SK-N-SH (cell line): Measurements from ENCODE around the gene SMARCA2.

Source experiments
- CTCF ChIP-seq: fragments of 200-600 bp; sonication (generic); IDR thresholded peaks from 2 replicates; pipeline ENCODE4 v1.6.1; 2017; ENCODE audit warnings: antibody characterized with exemption, mild to moderate bottlenecking, moderate library complexity
- FOXM1 ChIP-seq: IDR thresholded peaks from 2 replicates; pipeline ENCODE4 v1.4.0; 2012; ENCODE audit warnings: low read depth, mild to moderate bottlenecking
- USF1 ChIP-seq: IDR thresholded peaks from 2 replicates; pipeline ENCODE4 v1.4.0; 2012; ENCODE audit warnings: low read depth, borderline replicate concordance
- ZBTB33 ChIP-seq: IDR thresholded peaks from 2 replicates; pipeline ENCODE4 v1.4.0; 2012; ENCODE audit warnings: low read depth, borderline replicate concordance

- TF ChIP-seq FOXM1 (no peak), USF1 (no peak), ZBTB33 (no peak), CTCF (no peak)
Observed at GRCh38 chr9:2000314-2000713, 14.8 kb upstream of the SMARCA2 start.
